Fibroblast of lung (primary cell): ENCODE measurements around the gene NSMF.

ENCODE experiments used
- EZH2 ChIP-seq: IDR thresholded peaks from 2 replicates; pipeline ENCODE4 v1.5.1; 2012; ENCODE audit warnings: low read length, control low read depth, mild to moderate bottlenecking; ENCODE audit errors: missing control alignments
- TF ChIP-seq, protein P1 (sequence below), 2 donors: IDR thresholded peaks in 1 of 2; conservative IDR thresholded peaks in 1 of 2; 1 replicate in 1 of 2; 2 replicates in 1 of 2; pipeline ENCODE4 v1.5.1; 2011 to 2012; ENCODE audit warnings: low read length in 2 of 2, control low read depth in 1 of 2, inconsistent platforms in 1 of 2, low read depth in 1 of 2, mild to moderate bottlenecking in 1 of 2

DNA sequence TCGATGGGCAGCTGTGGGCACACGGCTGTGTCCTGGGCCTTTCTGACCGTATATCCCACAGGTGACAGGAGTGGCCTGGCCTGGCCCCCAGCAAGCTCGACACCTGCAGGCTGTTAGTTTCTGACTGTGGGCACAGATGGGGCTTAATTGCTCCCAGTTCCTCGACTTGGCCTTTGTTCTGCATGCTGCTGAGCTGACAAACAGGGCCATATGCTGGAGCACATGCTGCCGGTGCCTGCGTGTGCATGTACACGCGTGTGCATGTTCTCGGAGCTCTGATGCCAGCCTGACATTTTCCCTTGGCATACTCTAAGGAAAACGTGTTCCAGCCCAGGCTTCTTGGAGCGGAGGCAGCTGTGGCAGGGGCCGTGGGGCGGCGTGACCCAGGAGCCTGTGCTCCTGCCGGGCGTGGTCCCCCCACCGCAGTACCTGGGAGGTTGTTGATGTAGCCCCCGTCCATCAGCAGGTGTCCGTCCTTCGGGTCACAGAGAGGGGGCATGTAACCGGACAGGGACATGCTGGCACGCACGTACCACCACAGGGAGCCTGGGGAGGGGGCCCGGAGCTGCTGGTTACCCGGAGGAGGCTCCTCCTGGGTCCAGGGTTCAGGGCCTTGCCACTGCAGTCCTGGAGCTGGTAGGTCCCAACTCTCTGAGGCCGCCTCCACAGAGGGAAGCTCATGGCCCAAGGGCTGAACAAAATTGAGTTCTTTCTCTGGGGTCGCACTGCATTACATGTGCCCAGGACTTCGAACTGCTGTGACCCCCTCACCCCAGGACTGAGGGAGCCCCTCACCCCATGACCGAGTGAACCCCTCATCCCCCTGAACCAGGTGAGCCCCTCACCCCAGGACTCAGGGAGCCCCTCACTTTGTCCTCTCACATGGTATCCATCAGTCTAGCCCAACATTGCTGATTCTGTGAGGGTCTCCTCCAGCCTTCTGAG, 4.1 kb upstream of the NSMF start:
- TF ChIP-seq, protein P1, sequence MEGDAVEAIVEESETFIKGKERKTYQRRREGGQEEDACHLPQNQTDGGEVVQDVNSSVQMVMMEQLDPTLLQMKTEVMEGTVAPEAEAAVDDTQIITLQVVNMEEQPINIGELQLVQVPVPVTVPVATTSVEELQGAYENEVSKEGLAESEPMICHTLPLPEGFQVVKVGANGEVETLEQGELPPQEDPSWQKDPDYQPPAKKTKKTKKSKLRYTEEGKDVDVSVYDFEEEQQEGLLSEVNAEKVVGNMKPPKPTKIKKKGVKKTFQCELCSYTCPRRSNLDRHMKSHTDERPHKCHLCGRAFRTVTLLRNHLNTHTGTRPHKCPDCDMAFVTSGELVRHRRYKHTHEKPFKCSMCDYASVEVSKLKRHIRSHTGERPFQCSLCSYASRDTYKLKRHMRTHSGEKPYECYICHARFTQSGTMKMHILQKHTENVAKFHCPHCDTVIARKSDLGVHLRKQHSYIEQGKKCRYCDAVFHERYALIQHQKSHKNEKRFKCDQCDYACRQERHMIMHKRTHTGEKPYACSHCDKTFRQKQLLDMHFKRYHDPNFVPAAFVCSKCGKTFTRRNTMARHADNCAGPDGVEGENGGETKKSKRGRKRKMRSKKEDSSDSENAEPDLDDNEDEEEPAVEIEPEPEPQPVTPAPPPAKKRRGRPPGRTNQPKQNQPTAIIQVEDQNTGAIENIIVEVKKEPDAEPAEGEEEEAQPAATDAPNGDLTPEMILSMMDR (conservative IDR thresholded peaks at IDR 0.05 in 1 of 2, IDR thresholded peaks at IDR 0.05 in 1 of 2; ENCODE audit: low read depth in 1 of 2, low read length in 2 of 2): no peak
- no peak for TF ChIP-seq EZH2
